WTC11 (cell line): Measurements from ENCODE around the gene ADK. TPM values are rescaled to one million over a fixed set of nuclear protein-coding genes. Genes with fewer than 3 reads are reported as not detected.
A peak's percentile ranks its signal among the peaks of the same experiment; 100 is the strongest.

Experiments used
- AFF4 ChIP-seq: sonication (generic); formaldehyde crosslinking; IDR thresholded peaks from 2 replicates; pipeline ENCODE4 v1.8.1; 2023; ENCODE audit warnings: mild to moderate bottlenecking, missing genetic modification reagents, borderline replicate concordance
- ATF3 ChIP-seq: sonication (generic); formaldehyde crosslinking; conservative IDR thresholded peaks from 2 replicates; pipeline ENCODE4 v1.8.1; 2022; ENCODE audit warnings: mild to moderate bottlenecking, missing genetic modification reagents
- CREB1 ChIP-seq: sonication (generic); formaldehyde crosslinking; IDR thresholded peaks from 2 replicates; pipeline ENCODE4 v1.8.0; 2023; ENCODE audit warnings: mild to moderate bottlenecking, missing genetic modification reagents
- CTCF ChIP-seq: fragments of 200-600 bp; IDR thresholded peaks from 2 replicates; pipeline ENCODE4 v1.8.0; 2022; ENCODE audit warnings: antibody characterized with exemption
- E2F4 ChIP-seq: sonication (generic); formaldehyde crosslinking; IDR thresholded peaks from 2 replicates; pipeline ENCODE4 v1.8.1; 2022; ENCODE audit warnings: low read depth, mild to moderate bottlenecking, moderate library complexity, missing genetic modification reagents, borderline replicate concordance
- ETV6 ChIP-seq: sonication (generic); formaldehyde crosslinking; IDR thresholded peaks from 2 replicates; pipeline ENCODE4 v1.8.1; 2022; ENCODE audit warnings: mild to moderate bottlenecking, missing genetic modification reagents
- GABPB1 ChIP-seq: sonication (generic); formaldehyde crosslinking; IDR thresholded peaks from 2 replicates; pipeline ENCODE4 v1.8.1; 2023; ENCODE audit warnings: mild to moderate bottlenecking, missing genetic modification reagents
- GTF2I ChIP-seq: fragments of 250-450 bp; sonication (Bioruptor Pico); conservative IDR thresholded peaks from 2 replicates; pipeline ENCODE4 v1.4.0; 2021; ENCODE audit warnings: mild to moderate bottlenecking
- JUN ChIP-seq: sonication (generic); formaldehyde crosslinking; IDR thresholded peaks from 2 replicates; pipeline ENCODE4 v1.8.0; 2023; ENCODE audit warnings: mild to moderate bottlenecking, missing genetic modification reagents
- MAX ChIP-seq: sonication (generic); formaldehyde crosslinking; IDR thresholded peaks from 2 replicates; pipeline ENCODE4 v1.8.0; 2022; ENCODE audit warnings: mild to moderate bottlenecking, missing genetic modification reagents
- PRDM15 ChIP-seq: sonication (generic); formaldehyde crosslinking; IDR thresholded peaks from 2 replicates; pipeline ENCODE4 v1.8.0; 2022; ENCODE audit warnings: missing genetic modification reagents
- RELA ChIP-seq: sonication (generic); formaldehyde crosslinking; IDR thresholded peaks from 2 replicates; pipeline ENCODE4 v1.8.1; 2022; ENCODE audit warnings: missing genetic modification reagents, mild to moderate bottlenecking, borderline replicate concordance
- SMAD4 ChIP-seq: sonication (generic); formaldehyde crosslinking; IDR thresholded peaks from 2 replicates; pipeline ENCODE4 v1.8.0; 2022; ENCODE audit warnings: mild to moderate bottlenecking, missing genetic modification reagents
- SP1 ChIP-seq: sonication (generic); formaldehyde crosslinking; conservative IDR thresholded peaks from 2 replicates; pipeline ENCODE4 v1.8.1; 2022; ENCODE audit warnings: missing genetic modification reagents
- TEAD4 ChIP-seq: sonication (generic); formaldehyde crosslinking; IDR thresholded peaks from 2 replicates; pipeline ENCODE4 v1.8.0; 2022; ENCODE audit warnings: mild to moderate bottlenecking, missing genetic modification reagents
- ZBTB21 ChIP-seq: sonication (generic); formaldehyde crosslinking; IDR thresholded peaks from 2 replicates; pipeline ENCODE4 v1.8.1; 2023; ENCODE audit warnings: mild to moderate bottlenecking, missing genetic modification reagents, borderline replicate concordance
- ZNF138 ChIP-seq: sonication (generic); formaldehyde crosslinking; conservative IDR thresholded peaks from 2 replicates; pipeline ENCODE4 v1.8.1; 2022; ENCODE audit warnings: mild to moderate bottlenecking, moderate library complexity, missing genetic modification reagents
- ZNF425 ChIP-seq: fragments of 250-450 bp; sonication (Bioruptor Pico); conservative IDR thresholded peaks from 2 replicates; pipeline ENCODE4 v1.9.0; 2021; ENCODE audit warnings: mild to moderate bottlenecking
- ZNF532 ChIP-seq: fragments of 250-450 bp; sonication (Bioruptor Pico); IDR thresholded peaks from 2 replicates; pipeline ENCODE4 v1.9.0; 2021; ENCODE audit warnings: mild to moderate bottlenecking, borderline replicate concordance
- ZNF671 ChIP-seq: fragments of 250-450 bp; sonication (Bioruptor Pico); IDR thresholded peaks from 2 replicates; pipeline ENCODE4 v1.8.0; 2021; ENCODE audit warnings: mild to moderate bottlenecking
- total RNA-seq: library from RNA; stranded (reverse); gene quantifications from 3 replicates; pipeline ENCODE4 v1.2.3, GENCODE V29; 2021

Gene ADK
- total RNA-seq, 1 experiment from 2014 or later, result 32.7 TPM

- 0 out of 2 replicates have a peak, but pooled peaks have one; percentile 55 for TF ChIP-seq ATF3 (CRISPR knock-in tag)
- peak; percentile 97 for TF ChIP-seq MAX (CRISPR knock-in tag)
- TF ChIP-seq CREB1 (CRISPR knock-in tag), result peak; percentile 49
- no peak for TF ChIP-seq ZNF425 (CRISPR knock-in tag)
- peak; percentile 68; the same call in 1 of the 2 replicates for TF ChIP-seq RELA (CRISPR knock-in tag)
- TF ChIP-seq SP1, result peak; percentile 78; the same call in 1 of the 2 replicates
- TF ChIP-seq AFF4 (CRISPR knock-in tag), result no peak
- TF ChIP-seq GTF2I (CRISPR knock-in tag), result no peak
- peak; percentile 70 for TF ChIP-seq GABPB1
- no peak for TF ChIP-seq E2F4 (CRISPR knock-in tag)
- TF ChIP-seq ZNF138, result no peak
- TF ChIP-seq ZNF671 (CRISPR knock-in tag), result no peak
- TF ChIP-seq TEAD4 (CRISPR knock-in tag), result 0 out of 2 replicates have a peak, but pooled peaks have one; percentile 46
- peak; percentile 66; the same call in 1 of the 2 replicates for TF ChIP-seq ZNF532 (CRISPR knock-in tag)
- TF ChIP-seq ZBTB21 (CRISPR knock-in tag), result no peak; the same call in 1 of the 2 replicates
- no peak for TF ChIP-seq CTCF
- TF ChIP-seq PRDM15 (CRISPR knock-in tag), result no peak
- TF ChIP-seq JUN (CRISPR knock-in tag), result no peak; the same call in 1 of the 2 replicates
- TF ChIP-seq ETV6, result peak; percentile 76
- peak; percentile 44; the same call in 1 of the 2 replicates for TF ChIP-seq SMAD4
Measured at GRCh38 chr10:74176380-74177139, 25.5 kb downstream of the ADK start (continued).
